Fibroblast of skin of right quadriceps (primary cell): ENCODE measurements around the gene NLRC5.
"Not testable (repeated sequence)": the region's sequence is repeated elsewhere in the genome, so short reads cannot be mapped to it uniquely, and the experiment has no call there.

Experiments
- DNase-seq: peaks from one replicate; pipeline ENCODE4 v3.0.0-alpha.2; 2013

The NLRC5 gene

DNA sequence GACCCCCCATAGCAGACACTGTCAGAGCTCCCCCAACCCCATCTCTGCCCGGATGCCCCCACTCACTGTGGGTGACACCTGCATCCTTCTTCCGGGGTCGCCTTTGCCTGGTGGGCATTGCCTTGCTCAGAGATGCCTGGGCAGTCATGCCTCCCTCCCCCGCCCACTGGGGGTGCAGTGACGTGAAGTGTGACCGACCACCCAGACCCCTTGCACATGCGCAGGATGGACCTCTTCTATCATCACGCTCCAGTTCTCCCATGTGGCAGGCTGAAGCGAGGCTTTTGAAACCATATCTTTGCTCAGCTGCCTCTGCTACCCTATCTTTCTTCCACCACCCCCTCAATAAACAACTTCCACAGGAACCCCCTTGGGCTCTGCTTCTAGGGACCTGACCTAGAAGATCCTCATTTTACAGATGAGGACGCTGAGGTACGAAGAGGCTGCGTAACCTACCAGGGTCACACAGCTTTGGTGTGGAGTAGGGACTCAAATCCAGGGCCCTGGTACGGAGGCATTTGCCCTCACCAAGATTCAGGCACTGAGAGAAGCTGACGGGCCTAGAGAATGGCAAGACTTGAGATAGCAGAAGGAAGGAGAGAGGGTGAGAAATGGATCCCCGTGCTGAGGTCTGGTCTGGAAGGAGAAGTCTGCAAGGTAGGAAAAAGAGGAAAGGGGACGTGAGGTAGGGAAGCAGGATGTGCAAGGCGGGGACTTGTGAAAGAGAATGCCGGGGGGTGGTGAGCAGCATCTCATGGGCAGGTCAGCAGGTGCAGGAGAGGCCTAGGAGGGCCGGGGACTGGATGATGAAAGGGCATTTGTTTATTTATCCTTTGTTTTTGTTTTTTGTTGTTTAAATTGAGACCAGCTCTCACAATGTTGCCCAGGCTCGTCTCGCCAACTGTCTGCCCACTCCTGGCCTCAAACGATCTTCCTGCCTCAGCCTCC is 14.4 kb downstream of the NLRC5 start:
- DNase-seq = no peak

DNA sequence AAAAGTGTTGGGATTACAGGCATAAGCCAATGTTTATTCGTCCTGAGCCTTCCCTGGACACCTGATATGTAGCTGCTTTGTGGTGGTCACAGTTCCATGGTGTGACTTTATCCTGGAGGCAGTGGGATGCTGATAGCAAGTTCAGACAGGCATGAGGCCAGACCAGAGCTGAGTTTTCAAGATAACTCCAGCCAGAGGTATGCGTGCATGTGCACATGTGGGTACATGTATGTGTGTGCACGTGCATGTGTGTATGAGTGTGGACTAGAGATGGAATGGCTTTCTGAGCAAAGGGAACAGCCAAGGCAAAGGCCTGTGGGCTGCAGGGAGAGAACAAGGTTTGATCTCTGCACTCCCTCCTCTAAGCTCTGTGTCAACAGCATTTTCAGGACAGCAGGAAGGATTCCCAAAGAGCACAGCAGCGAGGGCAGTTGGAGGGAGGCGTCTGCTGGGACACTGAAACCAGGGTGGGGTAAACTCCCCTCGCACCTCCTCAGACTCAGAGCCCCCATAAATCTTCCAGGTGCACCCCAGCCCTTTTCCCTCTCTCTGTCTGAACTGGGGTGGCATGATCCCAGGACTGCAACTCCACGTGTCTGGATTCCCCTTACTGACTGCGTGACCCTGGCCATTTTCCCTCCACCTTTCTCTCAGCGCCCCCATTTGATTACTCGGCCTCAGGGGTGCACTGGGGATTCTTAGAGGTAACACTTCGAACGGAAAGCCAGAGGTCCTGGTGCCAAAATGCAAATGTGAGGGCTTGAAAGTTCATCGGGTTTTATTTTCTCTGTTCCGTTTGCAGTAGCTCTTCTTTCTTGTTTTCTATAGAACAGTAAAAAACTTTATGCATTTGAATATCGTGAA is 15.3 kb downstream of the NLRC5 start:
- DNase-seq = no peak

DNA sequence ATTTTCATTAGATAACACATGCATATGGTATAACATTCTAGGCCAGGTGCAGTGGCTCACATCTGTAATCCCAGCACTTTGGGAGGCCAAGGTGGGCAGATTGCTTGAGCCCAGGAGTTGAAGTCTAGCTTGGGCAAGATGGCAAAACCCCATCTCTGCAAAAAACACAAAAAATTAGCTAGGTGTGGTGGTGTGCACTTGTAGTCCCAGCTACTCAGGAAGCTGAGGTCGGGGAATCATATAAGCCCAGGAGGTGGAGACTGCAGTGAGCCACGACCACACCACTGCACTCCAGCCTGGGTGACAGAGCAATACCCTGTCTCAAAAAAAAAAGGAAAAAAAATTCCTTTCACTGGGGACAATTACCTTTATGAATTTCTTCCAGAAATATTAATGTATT is 16.2 kb downstream of the NLRC5 start:
- DNase-seq = not testable (repeated sequence)

DNA sequence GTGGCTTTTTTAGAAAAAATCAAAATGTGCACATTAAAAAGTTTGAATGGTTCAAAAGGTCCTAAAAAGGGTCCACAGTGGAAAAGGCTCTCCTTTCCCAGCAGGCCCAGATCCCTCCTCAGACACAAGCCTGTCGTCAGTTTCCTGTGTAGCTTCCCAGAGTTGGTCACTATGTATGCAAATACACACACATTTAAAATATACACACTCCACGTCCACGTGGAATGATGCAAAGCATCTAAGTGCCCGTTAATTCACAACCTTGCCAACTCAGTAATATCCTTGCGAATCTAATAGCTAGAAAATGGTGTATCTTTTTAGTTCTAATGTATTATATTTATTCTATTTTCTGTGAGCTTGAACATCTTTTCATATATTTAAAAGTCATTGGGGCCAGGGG is 17.7 kb downstream of the NLRC5 start:
- DNase-seq = no peak

DNA sequence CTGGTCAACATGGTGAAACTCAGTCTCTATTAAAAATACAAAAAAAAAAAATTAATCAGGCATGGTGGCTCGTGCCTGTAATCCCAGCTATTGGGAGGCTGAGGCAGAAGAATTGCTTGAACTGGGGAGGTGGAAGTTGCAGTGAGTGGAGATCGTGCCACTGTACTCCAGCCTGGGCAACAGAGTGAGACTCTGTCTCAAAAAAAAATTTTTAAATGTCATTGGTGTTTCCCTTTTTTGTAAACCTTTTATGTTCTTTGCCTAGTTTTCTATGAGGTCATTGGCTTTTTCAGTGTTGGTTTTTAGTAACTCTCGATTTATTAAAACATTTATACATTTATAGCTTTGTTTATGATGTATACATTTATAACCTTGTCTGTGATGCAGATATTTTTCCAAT is 18.2 kb downstream of the NLRC5 start:
- DNase-seq = no peak

DNA sequence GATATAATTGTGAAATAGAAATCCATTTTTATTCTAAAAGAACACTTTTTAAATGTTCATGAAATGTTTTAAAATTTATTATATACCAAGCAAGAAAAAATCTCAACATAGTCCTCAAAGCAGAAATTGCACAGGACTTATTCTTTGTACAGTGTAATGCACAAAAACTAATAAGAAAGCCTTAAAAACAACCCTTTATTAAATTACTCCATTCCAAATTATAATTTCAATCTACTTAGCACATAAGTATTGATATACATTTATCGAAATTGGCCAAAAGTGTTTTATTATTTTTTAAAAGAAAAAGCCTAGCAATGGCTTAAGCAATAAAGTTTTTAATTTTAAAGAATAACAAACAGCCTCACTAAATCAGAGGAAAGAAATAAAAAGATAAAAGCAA is 19.1 kb downstream of the NLRC5 start:
- no peak for DNase-seq

DNA sequence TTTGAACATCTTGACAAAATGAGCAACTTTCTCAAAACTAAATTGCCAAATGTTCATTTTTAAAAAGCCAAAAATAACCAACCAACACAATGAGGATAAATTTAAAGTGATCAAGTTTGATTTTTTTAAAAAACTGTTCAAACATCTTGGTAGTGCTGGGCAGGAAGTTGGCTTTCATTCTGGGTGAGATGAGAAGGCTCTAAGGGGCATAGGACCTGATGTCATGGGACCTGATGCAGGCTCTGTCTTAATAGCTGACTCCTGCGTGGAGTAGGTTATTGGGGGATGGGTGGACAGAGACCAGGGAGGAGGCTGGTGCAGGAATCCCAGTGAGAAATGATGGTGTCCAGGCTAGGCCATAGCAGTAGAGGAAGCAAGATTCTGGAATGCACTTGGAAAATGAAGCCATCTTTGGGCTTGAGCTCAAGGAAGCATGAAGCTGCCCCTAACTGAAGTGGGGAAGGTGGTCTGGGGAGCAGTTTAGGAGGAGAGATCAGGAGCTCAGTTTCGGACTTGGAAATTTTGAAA is 20.4 kb downstream of the NLRC5 start:
- DNase-seq = no peak

DNA sequence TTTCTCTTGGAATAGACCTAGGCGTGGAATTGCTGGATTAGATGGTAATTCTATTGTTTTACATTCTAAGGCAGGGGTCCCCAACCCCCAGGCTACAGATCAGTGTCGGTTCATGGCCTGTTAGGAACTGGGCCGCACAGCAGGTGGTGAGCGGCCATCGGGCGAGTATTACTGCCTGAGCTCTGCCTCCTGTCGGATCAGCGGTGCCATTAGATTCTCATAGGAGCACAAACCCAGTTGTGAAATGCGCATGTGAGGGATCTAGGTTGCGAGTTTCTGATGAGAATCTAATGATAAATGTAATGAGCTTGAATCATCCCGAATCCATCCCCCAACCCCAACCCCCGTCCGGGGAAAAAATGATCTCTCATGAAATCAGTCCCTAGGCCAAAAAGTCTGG is 23.0 kb downstream of the NLRC5 start:
- no peak for DNase-seq

DNA sequence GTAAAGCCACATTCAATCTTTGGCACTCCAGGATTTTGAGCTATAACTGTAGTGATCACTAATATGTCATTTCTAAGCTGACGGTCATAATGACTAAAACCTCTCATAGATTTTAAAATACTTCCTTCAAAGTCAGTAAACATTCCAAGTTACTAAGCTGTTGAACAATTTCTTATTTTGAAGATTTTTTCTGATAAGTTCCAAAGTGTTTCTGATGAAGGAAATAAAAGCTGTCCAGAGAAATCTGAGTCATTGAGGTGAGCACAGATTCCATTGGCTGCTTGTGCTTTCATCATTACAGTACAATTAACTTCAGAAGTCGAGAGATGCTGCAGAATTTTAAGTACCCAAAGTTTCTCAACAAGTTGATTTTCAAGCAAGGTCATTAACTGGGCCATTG is 23.9 kb downstream of the NLRC5 start:
- DNase-seq = peak; percentile 75

DNA sequence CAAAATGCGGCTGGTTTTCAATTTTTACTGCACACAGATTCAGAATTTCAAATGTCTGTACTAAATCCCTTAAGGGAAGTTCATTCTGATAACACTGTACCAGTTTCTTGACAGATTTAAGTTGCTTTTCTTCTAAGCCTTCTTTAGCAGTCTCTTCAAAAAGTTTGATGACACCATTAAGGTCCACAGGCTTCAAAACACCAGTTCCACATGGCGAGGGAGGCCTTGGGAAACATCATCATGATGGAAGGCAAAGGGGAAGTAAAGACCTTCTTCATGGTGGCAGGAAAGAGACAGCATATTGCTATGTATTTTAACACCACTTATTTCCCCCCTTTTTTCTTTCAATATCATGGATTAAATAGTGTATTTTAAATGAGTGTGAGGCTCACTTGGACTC is 24.5 kb downstream of the NLRC5 start:
- DNase-seq = no peak

DNA sequence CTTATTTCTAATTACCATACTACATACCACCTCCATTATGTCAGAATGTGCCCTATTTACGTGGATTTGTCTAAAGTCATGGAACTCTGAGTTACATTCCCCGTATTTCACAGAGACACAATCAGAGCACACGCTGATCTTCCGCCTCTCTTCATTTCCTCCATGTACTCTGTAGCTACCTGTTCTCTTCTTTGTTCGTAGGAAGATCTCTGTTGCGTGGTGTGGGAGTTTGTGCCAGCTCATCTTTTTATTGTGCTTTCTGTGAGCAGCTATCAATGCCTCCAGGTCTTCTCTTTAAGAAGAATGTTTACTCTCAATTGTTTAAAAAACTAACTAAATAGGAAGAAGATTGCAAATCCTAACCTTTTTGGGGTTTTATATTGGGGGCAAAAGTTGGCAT is 26.9 kb downstream of the NLRC5 start:
- DNase-seq = no peak

DNA sequence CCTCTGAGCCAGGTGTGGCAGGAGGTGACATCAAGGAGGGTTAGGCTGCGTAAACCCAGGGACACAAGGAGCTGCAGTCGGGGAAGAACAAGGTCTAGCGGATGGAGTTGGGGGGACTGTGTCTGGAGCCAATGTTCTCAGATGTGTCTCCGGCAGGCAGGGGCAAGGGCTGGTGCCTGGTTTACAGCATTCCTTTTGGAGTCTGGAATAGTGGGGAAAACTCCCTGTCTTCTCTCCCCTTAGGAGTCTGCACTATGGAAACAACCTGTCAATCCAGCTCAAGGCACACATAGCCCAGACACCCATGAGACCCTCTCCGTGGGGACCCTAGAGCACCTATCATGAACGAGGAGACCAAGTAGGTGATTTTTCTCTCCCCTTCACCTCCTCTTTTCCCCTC is 27.5 kb downstream of the NLRC5 start:
- no peak for DNase-seq

DNA sequence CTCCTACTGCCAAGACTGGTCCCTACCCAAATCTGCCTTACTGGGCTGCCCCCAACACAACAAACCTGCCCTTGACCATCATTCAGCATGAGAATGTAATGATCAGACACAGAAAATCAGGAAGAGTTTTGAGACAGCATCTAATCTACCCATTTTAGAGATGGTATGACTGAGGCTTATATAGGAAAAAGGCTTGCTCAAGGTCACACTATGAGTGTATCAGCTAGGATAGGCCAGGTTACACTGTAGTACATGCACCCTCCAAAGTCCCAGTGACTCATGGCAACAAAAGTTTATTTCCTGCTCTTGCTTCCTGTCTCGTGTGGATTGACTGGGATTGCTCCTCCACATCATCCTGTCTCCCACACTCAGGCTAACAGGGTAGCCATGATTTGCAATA is 27.9 kb downstream of the NLRC5 start:
- DNase-seq = peak; percentile 32

DNA sequence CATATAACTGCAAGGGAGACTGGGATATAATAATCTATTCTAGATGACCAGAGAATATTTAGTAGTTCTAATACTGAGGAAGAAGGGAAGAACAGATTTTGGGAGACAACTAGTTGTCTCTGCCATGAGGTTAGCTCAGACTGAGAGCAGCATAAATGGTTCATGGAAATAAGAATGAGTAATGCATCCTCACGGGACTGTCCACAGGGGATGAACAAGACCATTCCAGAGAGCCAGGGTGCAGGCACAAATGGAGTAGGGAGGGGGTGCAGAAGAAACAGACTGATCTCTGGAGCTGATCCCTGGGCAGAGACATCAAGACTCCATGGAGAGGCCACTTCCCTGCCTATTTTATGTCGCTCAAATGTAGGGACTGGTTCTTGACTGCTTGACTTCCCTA is 30.4 kb downstream of the NLRC5 start:
- no peak for DNase-seq

DNA sequence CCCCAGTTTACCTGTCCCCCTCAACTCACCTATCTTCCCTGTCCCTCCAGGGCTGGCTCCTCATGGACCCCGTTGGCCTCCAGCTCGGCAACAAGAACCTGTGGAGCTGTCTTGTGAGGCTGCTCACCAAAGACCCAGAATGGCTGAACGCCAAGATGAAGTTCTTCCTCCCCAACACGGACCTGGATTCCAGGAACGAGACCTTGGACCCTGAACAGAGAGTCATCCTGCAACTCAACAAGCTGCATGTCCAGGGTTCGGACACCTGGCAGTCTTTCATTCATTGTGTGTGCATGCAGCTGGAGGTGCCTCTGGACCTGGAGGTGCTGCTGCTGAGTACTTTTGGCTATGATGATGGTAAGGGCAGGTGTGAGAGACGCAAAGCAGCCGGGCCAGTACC is 31.3 kb downstream of the NLRC5 start:
- DNase-seq = no peak

DNA sequence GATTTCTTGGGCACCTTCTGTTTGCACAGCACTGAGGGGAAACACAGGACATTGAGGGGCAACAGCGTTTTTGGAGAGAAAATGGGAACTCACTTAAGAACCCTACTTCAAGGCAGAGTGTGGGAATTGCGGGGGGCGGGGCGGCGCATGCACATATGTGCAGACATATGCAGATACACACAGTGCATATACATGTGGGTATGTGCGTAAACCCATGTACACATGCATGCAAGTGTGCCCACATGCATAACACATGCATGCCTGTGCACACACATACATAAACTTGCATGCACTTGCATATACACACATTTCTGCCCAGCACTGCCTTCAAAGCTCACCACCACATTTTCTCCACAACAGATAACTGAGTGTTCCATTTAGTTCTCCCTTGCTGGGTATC is 32.4 kb downstream of the NLRC5 start:
- DNase-seq = no peak

DNA sequence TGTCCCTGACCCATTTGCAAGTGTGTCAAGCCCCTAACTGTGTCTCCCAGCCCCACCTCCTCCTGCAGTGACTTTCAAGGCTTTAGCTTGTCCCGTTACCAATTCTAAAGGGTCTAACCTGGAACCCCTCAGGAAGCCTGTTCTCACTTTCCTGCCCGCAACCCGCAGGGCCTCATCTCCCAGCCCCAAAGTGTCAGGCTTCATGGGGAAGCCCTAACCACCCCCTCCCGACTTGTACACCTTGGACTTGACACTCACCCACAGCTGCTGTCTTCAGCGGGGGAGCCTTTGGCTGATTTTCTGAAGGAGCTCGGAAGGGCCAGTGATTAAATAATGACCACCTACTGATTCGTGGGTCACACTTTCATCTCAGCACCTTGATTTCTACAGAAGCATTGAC is 33.1 kb downstream of the NLRC5 start:
- DNase-seq = no peak

DNA sequence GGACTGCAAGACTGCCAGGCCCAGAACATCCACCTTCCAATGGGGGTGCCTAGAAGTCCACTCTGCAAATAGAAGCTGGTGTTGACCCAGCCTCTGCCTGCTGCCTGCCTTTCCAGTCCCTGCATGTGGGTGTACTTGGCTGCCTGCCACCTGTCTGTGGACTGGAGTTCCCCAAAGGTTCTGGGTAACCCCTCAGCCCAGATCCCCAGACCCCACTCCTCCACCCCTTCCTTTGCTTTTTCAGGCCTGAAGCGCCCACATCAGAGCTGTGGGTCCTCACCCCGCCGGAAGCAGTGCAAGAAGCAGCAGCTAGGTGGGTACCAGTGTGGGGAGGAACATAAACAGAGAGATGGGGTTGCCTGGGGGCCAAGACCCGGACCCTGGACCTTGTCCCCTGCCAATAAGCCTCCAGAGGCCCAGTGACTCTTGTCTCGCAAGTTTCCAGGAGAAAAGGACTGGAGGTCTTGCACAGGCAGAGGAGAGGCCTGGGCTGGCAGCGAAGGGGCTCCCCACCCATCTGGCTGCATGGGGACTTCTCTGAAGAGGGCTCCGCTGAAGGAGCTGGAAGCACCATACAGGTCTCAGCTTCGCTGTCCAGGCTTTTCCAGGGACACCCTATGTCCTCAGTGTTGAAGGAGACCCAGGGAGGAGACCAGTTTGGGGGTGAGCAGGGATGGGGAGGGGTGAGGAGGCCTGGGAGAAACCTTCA is 34.3 kb downstream of the NLRC5 start:
- no peak for DNase-seq

DNA sequence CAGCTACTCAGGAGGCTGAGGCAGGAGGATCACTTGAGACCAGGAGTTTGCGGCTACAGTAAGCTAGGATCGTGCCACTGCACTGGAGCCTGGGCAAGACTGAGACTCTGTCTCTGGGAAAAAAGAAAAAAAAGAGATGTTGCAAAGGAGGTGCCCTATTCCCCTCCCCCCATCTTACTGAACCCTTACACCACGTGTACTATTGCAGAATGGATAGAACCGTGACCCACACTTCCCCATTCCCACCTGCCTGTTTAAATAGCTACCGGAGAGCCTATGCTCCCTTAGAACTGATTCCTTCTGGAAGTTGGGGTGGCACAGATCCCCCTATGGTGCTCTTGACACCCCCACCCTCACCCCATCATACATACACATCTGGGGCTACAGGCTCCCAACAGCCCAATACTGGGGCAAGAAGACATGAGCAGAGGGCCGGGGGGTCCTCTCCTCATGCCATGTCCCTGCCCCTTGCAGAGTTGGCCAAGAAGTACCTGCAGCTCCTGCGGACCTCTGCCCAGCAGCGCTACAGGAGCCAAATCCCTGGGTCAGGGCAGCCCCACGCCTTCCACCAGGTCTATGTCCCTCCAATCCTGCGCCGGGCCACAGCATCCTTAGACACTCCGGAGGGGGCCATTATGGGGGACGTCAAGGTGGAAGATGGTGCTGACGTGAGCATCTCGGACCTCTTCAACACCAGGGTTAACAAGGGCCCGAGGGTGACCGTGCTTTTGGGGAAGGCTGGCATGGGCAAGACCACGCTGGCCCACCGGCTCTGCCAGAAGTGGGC is 35.7 kb downstream of the NLRC5 start:
- DNase-seq = no peak

DNA sequence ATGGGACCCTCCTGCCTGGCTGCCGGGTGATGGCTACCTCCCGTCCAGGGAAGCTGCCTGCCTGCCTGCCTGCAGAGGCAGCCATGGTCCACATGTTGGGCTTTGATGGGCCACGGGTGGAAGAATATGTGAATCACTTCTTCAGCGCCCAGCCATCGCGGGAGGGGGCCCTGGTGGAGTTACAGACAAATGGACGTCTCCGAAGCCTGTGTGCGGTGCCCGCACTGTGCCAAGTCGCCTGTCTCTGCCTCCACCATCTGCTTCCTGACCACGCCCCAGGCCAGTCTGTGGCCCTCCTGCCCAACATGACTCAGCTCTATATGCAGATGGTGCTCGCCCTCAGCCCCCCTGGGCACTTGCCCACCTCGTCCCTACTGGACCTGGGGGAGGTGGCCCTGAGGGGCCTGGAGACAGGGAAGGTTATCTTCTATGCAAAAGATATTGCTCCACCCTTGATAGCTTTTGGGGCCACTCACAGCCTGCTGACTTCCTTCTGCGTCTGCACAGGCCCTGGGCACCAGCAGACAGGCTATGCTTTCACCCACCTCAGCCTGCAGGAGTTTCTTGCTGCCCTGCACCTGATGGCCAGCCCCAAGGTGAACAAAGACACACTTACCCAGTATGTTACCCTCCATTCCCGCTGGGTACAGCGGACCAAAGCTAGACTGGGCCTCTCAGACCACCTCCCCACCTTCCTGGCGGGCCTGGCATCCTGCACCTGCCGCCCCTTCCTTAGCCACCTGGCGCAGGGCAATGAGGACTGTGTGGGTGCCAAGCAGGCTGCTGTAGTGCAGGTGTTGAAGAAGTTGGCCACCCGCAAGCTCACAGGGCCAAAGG is 36.8 kb downstream of the NLRC5 start:
- DNase-seq = no peak

DNA sequence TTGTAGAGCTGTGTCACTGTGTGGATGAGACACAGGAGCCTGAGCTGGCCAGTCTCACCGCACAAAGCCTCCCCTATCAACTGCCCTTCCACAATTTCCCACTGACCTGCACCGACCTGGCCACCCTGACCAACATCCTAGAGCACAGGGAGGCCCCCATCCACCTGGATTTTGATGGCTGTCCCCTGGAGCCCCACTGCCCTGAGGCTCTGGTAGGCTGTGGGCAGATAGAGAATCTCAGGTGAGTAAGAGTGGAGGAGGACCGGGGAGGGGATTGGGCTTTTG is 37.4 kb downstream of the NLRC5 start:
- DNase-seq = no peak

DNA sequence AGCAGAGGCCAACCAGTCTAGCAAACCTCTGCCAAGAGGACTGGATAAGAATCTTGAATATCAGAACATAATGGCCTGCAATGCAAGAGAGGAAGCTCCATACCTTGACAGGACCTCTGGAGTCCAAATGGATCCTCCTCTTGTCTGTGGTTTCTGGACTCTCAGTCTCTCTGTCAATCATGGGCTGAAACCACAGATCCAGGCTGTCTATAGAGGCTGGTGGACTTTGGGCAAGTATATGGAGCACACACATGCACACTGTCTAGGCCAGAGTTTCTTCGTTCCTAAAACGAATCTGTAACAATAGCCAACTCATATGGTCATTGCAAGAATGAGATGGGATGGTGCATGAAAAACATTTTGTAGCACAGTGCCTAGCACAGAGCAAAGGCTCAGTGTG is 37.7 kb downstream of the NLRC5 start:
- DNase-seq = no peak
